GM23248 (cell line): Measurements from ENCODE around the gene CCDC89.

Experiments
- EZH2 ChIP-seq: fragments of 200-600 bp; sonication (generic); IDR thresholded peaks from 2 replicates; pipeline ENCODE4 v1.6.1; 2018; ENCODE audit warnings: antibody characterized with exemption, mild to moderate bottlenecking; ENCODE audit not compliant: insufficient read depth, poor library complexity, severe bottlenecking
- EZH2phosphoT487 ChIP-seq: fragments of 200-600 bp; sonication (generic); IDR thresholded peaks from 2 replicates; pipeline ENCODE4 v1.6.1; 2018; ENCODE audit warnings: antibody characterized with exemption, moderate library complexity, mild to moderate bottlenecking, low read depth; ENCODE audit not compliant: insufficient read depth

DNA sequence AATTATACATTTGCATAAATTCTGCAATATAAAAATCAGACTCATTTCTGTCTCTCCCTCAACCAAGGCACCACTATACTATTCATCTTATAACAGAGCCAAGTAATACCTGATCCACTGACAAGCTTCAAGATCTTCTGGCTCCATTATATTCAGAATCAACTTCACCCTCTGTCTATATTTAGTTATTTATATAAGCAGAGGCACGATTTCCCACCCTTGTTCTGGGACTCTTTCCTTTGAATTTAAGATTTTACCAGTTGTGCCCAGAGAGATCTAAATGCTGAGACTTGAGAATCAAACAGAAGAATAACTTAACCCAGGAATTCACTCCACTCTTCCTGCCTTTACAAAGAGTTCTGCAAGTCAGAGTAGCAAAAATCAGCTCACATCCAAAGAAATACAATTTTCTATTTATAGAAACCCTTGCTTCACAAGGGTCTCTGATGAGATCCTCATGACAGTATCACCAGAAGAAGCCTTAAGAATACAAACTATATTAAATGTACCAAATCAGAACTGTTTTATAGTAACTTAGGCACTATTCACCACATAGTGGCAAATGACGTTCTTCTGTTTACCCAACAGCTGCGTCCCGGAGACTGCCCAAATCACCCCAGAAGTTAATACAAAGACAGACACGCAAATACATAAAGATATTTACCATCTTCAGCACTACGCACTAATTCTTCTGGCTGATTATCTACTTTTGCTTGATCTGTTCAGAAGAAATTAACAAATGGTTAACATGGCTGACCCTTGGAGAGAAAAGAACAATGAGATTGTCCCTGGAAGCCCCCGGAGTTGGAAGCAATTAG, 32.3 kb upstream of the CCDC89 start:
- TF ChIP-seq EZH2phosphoT487 (no peak), EZH2 (no peak)
